Measurements from ENCODE around the gene HIP1R. TPM values are rescaled to one million over a fixed set of nuclear protein-coding genes. Genes with fewer than 3 reads are reported as not detected.

Gene HIP1R
- total and polyA plus RNA-seq, 2 of the 8 experiments (the other 6 are each of a cell fraction or from before 2014, with no cell fraction given) = 11.2 to 14.5 TPM

- H4K91ac ChIP-seq (replicated peaks; ENCODE audit: insufficient read length, low read length) = no peak overlapping the region
- no peaks in the 10 kb centered on the region for H3K9me3 ChIP-seq (ENCODE audit: insufficient read depth in 2 of 2, low read depth in 1 of 2, low read length in 1 of 2)
- DNase-seq (ENCODE audit: low read depth in 1 of 2, low spot score in 2 of 2) = no peak
- no peak overlapping the region for H2BK12ac ChIP-seq (ENCODE audit: low read depth, low read length)
- H3K27me3 ChIP-seq (replicated peaks in 1 of 4; ENCODE audit: control insufficient read depth in 3 of 4, extremely low read depth in 1 of 4, insufficient read depth in 3 of 4, low read length in 3 of 4) = no peaks in the 10 kb centered on the region
- POLR2A ChIA-PET (ENCODE audit: partially characterized antibody) = interaction anchor here (1.1 to 2.4 kb wide), 3 partner anchors 12 to 117 kb away, joined by 3 to 7 read pairs (median 3); partner anchors contain the start of gene OGFOD2
- H3K9ac ChIP-seq (replicated peaks in 1 of 4; ENCODE audit: extremely low read depth in 1 of 4, low read depth in 3 of 4, low read length in 3 of 4) = no peak overlapping the region
- H3K79me2 ChIP-seq (ENCODE audit: control insufficient read depth in 1 of 2, insufficient read depth in 2 of 2, low read length in 2 of 2) = no peaks in the 10 kb centered on the region
- no peak overlapping the region for H3K27ac ChIP-seq (ENCODE audit: low read depth, low read length)
- CTCF ChIA-PET (ENCODE audit: partially characterized antibody) = interaction anchor here (0.8 to 20.1 kb wide), 18 partner anchors 12 to 385 kb away, joined by 3 to 473 read pairs (median 6); partner anchors contain the start of gene VPS37B
- no peak overlapping the region for H4K5ac ChIP-seq (ENCODE audit: insufficient read length, low read depth, low read length)
- no peak overlapping the region for H2BK120ac ChIP-seq (replicated peaks; ENCODE audit: low read depth, low read length)
- H2BK20ac ChIP-seq (ENCODE audit: low read length) = no peak overlapping the region
- no peak overlapping the region for H2BK15ac ChIP-seq (ENCODE audit: low read length)
- no peak overlapping the region for H3K18ac ChIP-seq (ENCODE audit: extremely low read depth, low read length)
- no peak overlapping the region for H2BK5ac ChIP-seq (ENCODE audit: low read depth, low read length)
- no peak overlapping the region for H3K4me3 ChIP-seq (ENCODE audit: extremely low read depth in 1 of 4, insufficient read depth in 2 of 4, low read depth in 3 of 4, low read length in 4 of 4)
- no peak overlapping the region for H3K23ac ChIP-seq (ENCODE audit: insufficient read length)
- no peaks in the 10 kb centered on the region for H3K79me1 ChIP-seq (ENCODE audit: low read depth, low read length)
- peaks cover 4 to 23% of the 10 kb centered on the region in 2 experiments for H4K20me1 ChIP-seq (replicated peaks in 1 of 2; ENCODE audit: control insufficient read depth in 1 of 2, insufficient read depth in 2 of 2, low read length in 2 of 2)
- H2AFZ ChIP-seq (ENCODE audit: low read length) = no peak overlapping the region
- H3K56ac ChIP-seq (replicated peaks; ENCODE audit: insufficient read length, low read depth, low read length) = no peak overlapping the region
- H3K14ac ChIP-seq (ENCODE audit: insufficient read length) = no peak overlapping the region
- FAIRE-seq = no peak
- H3K36me3 ChIP-seq (ENCODE audit: control insufficient read depth in 2 of 4, insufficient read depth in 4 of 4, low read length in 3 of 4) = peaks cover 0 to 3% (median 0%) of the 10 kb centered on the region in 4 experiments; a peak in 3 of 8 replicates
- no peak overlapping the region for H3K4ac ChIP-seq (replicated peaks; ENCODE audit: insufficient read length, low read depth, low read length)
- H3K23me2 ChIP-seq (ENCODE audit: low read depth, low read length) = no peaks in the 10 kb centered on the region
- no peak overlapping the region for H3K4me2 ChIP-seq (ENCODE audit: insufficient read depth in 1 of 2, low read depth in 2 of 2, low read length in 2 of 2)
- no peak overlapping the region for H2AK5ac ChIP-seq (ENCODE audit: low read depth, low read length)
- WGBS, 2 experiments (ENCODE audit: extremely low coverage in 1 of 2, insufficient coverage in 1 of 2, insufficient read length in 1 of 2, insufficient replicate concordance in 2 of 2, low coverage in 1 of 2, low lambda C conversion rate in 2 of 2, missing lambda C conversion rate in 1 of 2) = 94% methylated on average over 14 of the region's 22 CpGs; no CpG with 5 or more reads in 1 of the 2 experiments
- H4K8ac ChIP-seq (ENCODE audit: extremely low read depth, insufficient read depth, low read length) = no peak overlapping the region
- 0 out of 7 replicates have a peak, but pooled peaks cover 0 to 2% (median 0%) of the 10 kb centered on the region in 4 experiments for H3K4me1 ChIP-seq (replicated peaks in 1 of 4; ENCODE audit: control insufficient read depth in 3 of 4, insufficient read depth in 4 of 4, low read length in 3 of 4)
- no peak for TF ChIP-seq ASH2L (IDR thresholded peaks at IDR 0.05; ENCODE audit: low read length)
- no peak for TF ChIP-seq POU5F1 (IDR thresholded peaks at IDR 0.05; ENCODE audit: low read depth, low read length)
- TF ChIP-seq GTF2F1 (IDR thresholded peaks at IDR 0.05; ENCODE audit: borderline replicate concordance, low read depth, low read length) = no peak
- no peak for TF ChIP-seq HDAC2 (IDR thresholded peaks at IDR 0.05; ENCODE audit: borderline replicate concordance in 1 of 2, low read depth in 2 of 2, low read length in 2 of 2)
- TF ChIP-seq HDAC6 (IDR thresholded peaks at IDR 0.05; ENCODE audit: low read depth, low read length) = no peak
- no peak for TF ChIP-seq POLR2A (IDR thresholded peaks at IDR 0.05; ENCODE audit: control extremely low read depth in 1 of 2, low read depth in 2 of 2, low read length in 2 of 2)
- no peak for TF ChIP-seq POLR2AphosphoS5 (IDR thresholded peaks at IDR 0.05; ENCODE audit: low read depth, low read length)
- TF ChIP-seq PHF8 (conservative IDR thresholded peaks at IDR 0.05; ENCODE audit: low read depth, low read length) = no peak
- no peak for TF ChIP-seq CREB1 (IDR thresholded peaks at IDR 0.05)
- TF ChIP-seq SIN3A (conservative IDR thresholded peaks at IDR 0.05 in 1 of 2, IDR thresholded peaks at IDR 0.05 in 1 of 2; ENCODE audit: low read depth in 1 of 2, low read length in 2 of 2) = no peak
- no peak for TF ChIP-seq RNF2 (IDR thresholded peaks at IDR 0.05; ENCODE audit: borderline replicate concordance, low read depth, low read length, missing control alignments, poor library complexity, severe bottlenecking)
- no peak for TF ChIP-seq CBX5 (IDR thresholded peaks at IDR 0.05; ENCODE audit: low read depth, low read length)
Observed at GRCh38 chr12:122858591-122859302, 23.5 kb downstream of the HIP1R start.
